K562 (cell line): ENCODE data around the gene ADARB2. TPM values are rescaled to one million over a fixed set of nuclear protein-coding genes. Genes with fewer than 3 reads are reported as not detected.

Source experiments
- DIDO1 ChIP-seq: fragments of 450-650 bp; IDR thresholded peaks from 2 replicates; pipeline ENCODE4 v1.6.1; 2016; ENCODE audit warnings: low read depth, missing biosample characterization, missing genetic modification characterization
- KDM1A ChIP-seq, 2 experiments: fragments of 450-650 bp; IDR thresholded peaks; 2 replicates each; pipeline ENCODE4 v1.6.1; 2016; ENCODE audit warnings: mild to moderate bottlenecking in 2 of 2
- PRPF4 ChIP-seq: fragments of 200-400 bp; formaldehyde crosslinking; IDR thresholded peaks from one replicate; pipeline ENCODE4 v1.6.1; 2017; ENCODE audit warnings: low read length, low read depth, mild to moderate bottlenecking; ENCODE audit not compliant: insufficient read depth, poor library complexity, severe bottlenecking
- SAFB ChIP-seq: fragments of 200-400 bp; formaldehyde crosslinking; IDR thresholded peaks from 2 replicates; pipeline ENCODE4 v1.6.1; 2017; ENCODE audit warnings: low read depth, low read length, borderline replicate concordance
- polyA plus RNA-seq, 8 experiments: library from polyadenylated mRNA; depleted of rRNA in 4 of 8; stranded (reverse) in 5 of 8; unstranded in 3 of 8; fragments of >200 nt; fragmentation: Nextera tagmentation in 2 of 8; fragmentation: Illumina TruSeq in 1 of 8; extraction: Ambion mirVana in 2 of 8; extraction: Trizol in 1 of 8; gene quantifications; 2 replicates each; pipeline versions ENCODE4 v1.2.1 to v1.2.3, GENCODE V29; 2011 to 2014; ENCODE audit warnings: inconsistent platforms in 1 of 8, missing spikeins in 1 of 8
- total RNA-seq, 7 experiments: library from RNA; depleted of rRNA in 6 of 7; stranded (reverse); fragments of >200 nt in 6 of 7; fragmentation: Illumina TruSeq in 2 of 7; extraction: Trizol in 2 of 7; gene quantifications; 2 replicates each; pipeline versions ENCODE4 v1.2.1 to v1.2.3, GENCODE V29; 2011 to 2021; ENCODE audit warnings: low replicate concordance in 1 of 7
- TF ChIP-seq, protein P1 (sequence below): fragments of 200-800 bp; sonication (Bioruptor generic); IDR thresholded peaks from 2 replicates; pipeline ENCODE4 v1.6.1; 2016; ENCODE audit warnings: missing genetic modification characterization, missing compliant biosample characterization

Gene ADARB2
- total and polyA plus RNA-seq, 9 of the 15 experiments (the other 6 are each of a cell fraction or from before 2014, with no cell fraction given) = not detected

- TF ChIP-seq, protein P1, sequence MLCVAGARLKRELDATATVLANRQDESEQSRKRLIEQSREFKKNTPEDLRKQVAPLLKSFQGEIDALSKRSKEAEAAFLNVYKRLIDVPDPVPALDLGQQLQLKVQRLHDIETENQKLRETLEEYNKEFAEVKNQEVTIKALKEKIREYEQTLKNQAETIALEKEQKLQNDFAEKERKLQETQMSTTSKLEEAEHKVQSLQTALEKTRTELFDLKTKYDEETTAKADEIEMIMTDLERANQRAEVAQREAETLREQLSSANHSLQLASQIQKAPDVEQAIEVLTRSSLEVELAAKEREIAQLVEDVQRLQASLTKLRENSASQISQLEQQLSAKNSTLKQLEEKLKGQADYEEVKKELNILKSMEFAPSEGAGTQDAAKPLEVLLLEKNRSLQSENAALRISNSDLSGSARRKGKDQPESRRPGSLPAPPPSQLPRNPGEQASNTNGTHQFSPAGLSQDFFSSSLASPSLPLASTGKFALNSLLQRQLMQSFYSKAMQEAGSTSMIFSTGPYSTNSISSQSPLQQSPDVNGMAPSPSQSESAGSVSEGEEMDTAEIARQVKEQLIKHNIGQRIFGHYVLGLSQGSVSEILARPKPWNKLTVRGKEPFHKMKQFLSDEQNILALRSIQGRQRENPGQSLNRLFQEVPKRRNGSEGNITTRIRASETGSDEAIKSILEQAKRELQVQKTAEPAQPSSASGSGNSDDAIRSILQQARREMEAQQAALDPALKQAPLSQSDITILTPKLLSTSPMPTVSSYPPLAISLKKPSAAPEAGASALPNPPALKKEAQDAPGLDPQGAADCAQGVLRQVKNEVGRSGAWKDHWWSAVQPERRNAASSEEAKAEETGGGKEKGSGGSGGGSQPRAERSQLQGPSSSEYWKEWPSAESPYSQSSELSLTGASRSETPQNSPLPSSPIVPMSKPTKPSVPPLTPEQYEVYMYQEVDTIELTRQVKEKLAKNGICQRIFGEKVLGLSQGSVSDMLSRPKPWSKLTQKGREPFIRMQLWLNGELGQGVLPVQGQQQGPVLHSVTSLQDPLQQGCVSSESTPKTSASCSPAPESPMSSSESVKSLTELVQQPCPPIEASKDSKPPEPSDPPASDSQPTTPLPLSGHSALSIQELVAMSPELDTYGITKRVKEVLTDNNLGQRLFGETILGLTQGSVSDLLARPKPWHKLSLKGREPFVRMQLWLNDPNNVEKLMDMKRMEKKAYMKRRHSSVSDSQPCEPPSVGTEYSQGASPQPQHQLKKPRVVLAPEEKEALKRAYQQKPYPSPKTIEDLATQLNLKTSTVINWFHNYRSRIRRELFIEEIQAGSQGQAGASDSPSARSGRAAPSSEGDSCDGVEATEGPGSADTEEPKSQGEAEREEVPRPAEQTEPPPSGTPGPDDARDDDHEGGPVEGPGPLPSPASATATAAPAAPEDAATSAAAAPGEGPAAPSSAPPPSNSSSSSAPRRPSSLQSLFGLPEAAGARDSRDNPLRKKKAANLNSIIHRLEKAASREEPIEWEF (CRISPR knock-in tag) = no peak
- TF ChIP-seq PRPF4 (no peak), DIDO1 (tag) (no peak), SAFB (no peak), KDM1A (IDR thresholded peaks at IDR 0.05) (no peak)
These were observed 63.6 kb downstream of the ADARB2 start (continued) for GRCh38 chr10:1673568-1674345.
